Parathyroid adenoma (tissue), 2 donors: Measurements from ENCODE around the gene PAX5.

Experiments
- H2AFZ ChIP-seq: fragments of 300-600 bp; sonication (generic); one replicate; pipeline ENCODE4 v1.7.0; 2017; ENCODE audit warnings: antibody characterized with exemption, mild to moderate bottlenecking
- H3K27ac ChIP-seq: fragments of 300-600 bp; sonication (generic); one replicate; pipeline ENCODE4 v1.7.0; 2017
- H3K27me3 ChIP-seq: fragments of 300-600 bp; sonication (generic); one replicate; pipeline ENCODE4 v1.7.0; 2017; ENCODE audit warnings: low read length; ENCODE audit not compliant: control insufficient read depth, insufficient read depth
- H3K36me3 ChIP-seq: fragments of 300-600 bp; sonication (generic); one replicate; pipeline ENCODE4 v1.7.0; 2017; ENCODE audit warnings: low read length; ENCODE audit not compliant: control insufficient read depth, insufficient read depth
- H3K4me1 ChIP-seq: fragments of 300-600 bp; sonication (generic); one replicate; pipeline ENCODE4 v1.7.0; 2017; ENCODE audit warnings: control low read depth
- H3K4me2 ChIP-seq: fragments of 300-600 bp; sonication (generic); one replicate; pipeline ENCODE4 v1.7.0; 2017; ENCODE audit warnings: low read length
- H3K4me3 ChIP-seq: fragments of 300-600 bp; sonication (generic); one replicate; pipeline ENCODE4 v1.7.0; 2017; ENCODE audit warnings: low read depth, low read length
- H3K79me2 ChIP-seq: fragments of 300-600 bp; sonication (generic); one replicate; pipeline ENCODE4 v1.7.0; 2017; ENCODE audit warnings: control low read depth
- H3K9ac ChIP-seq: fragments of 300-600 bp; sonication (generic); one replicate; pipeline ENCODE4 v1.7.0; 2017; ENCODE audit warnings: mild to moderate bottlenecking
- H3K9me3 ChIP-seq: fragments of 300-600 bp; sonication (generic); one replicate; pipeline ENCODE4 v1.7.0; 2017; ENCODE audit warnings: low read length; ENCODE audit not compliant: control insufficient read depth
- TF ChIP-seq, protein P1 (sequence below): fragments of 300-600 bp; sonication (generic); IDR thresholded peaks from one replicate; pipeline ENCODE4 v1.7.0; 2017; ENCODE audit warnings: antibody characterized with exemption, mild to moderate bottlenecking
- donor health status: primary hyperparathyroidism.

The PAX5 gene

GRCh38 chr9:36803961-36804360 lies 230.1 kb downstream of the PAX5 start:
- H3K79me2 ChIP-seq: no peaks in the 10 kb centered on the region
- no peaks in the 10 kb centered on the region for H3K9me3 ChIP-seq
- no peak overlapping the region for H3K9ac ChIP-seq
- H3K4me3 ChIP-seq: no peak overlapping the region
- H3K4me2 ChIP-seq: no peak overlapping the region
- no peak overlapping the region for H2AFZ ChIP-seq
- H3K4me1 ChIP-seq: no peaks in the 10 kb centered on the region
- no peak overlapping the region for H3K27ac ChIP-seq
- H3K36me3 ChIP-seq: no peaks in the 10 kb centered on the region
- no peaks in the 10 kb centered on the region for H3K27me3 ChIP-seq
- TF ChIP-seq, protein P1, sequence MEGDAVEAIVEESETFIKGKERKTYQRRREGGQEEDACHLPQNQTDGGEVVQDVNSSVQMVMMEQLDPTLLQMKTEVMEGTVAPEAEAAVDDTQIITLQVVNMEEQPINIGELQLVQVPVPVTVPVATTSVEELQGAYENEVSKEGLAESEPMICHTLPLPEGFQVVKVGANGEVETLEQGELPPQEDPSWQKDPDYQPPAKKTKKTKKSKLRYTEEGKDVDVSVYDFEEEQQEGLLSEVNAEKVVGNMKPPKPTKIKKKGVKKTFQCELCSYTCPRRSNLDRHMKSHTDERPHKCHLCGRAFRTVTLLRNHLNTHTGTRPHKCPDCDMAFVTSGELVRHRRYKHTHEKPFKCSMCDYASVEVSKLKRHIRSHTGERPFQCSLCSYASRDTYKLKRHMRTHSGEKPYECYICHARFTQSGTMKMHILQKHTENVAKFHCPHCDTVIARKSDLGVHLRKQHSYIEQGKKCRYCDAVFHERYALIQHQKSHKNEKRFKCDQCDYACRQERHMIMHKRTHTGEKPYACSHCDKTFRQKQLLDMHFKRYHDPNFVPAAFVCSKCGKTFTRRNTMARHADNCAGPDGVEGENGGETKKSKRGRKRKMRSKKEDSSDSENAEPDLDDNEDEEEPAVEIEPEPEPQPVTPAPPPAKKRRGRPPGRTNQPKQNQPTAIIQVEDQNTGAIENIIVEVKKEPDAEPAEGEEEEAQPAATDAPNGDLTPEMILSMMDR: no peak

DNA sequence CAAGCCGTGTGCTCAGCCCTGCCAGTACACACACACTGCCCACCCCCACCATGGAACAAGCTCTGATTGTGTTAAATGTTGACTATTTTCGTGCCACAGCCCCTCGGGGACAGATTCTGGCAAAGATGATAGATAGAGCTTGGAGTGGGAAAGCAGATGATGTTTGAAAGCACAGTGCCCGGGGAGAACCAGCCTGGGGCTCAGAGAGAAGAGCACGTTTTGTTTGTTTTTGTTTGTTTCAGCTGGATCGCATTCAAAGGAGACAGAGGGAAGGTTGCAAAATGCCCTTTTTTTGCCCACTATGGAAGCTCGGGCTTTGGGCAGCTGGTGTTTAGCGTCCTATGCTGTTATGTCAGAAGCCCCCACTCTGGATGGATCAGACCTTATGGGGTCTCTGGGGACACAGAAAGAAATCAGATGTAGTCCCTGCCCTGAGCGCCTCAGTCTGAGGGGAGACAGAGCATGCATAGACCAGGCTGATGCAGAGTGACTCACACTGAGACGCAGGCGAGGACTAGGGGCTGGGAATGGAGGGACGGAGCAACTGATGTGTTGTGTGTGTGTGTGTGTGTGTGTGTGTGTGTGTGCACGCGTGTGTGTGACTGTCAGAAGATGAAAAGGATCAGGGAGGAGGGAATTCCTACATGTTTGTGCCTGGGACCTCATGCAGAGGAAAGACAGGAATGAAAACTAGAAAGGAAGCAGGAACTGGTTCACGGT lies 231.7 kb downstream of the PAX5 start:
- Histone ChIP-seq H3K4me3 (no peak overlapping the region), H3K27ac (no peak overlapping the region), H3K9ac (no peak overlapping the region), H3K4me2 (no peak overlapping the region), H2AFZ (peak overlapping the region; percentile 38), H3K79me2 (no peaks in the 10 kb centered on the region), H3K27me3 (no peaks in the 10 kb centered on the region), H3K36me3 (no peaks in the 10 kb centered on the region), H3K9me3 (no peaks in the 10 kb centered on the region), H3K4me1 (no peaks in the 10 kb centered on the region)
- TF ChIP-seq, protein P1: no peak

- H2AFZ ChIP-seq: no peak overlapping the region
- H3K9me3 ChIP-seq: no peaks in the 10 kb centered on the region
- H3K79me2 ChIP-seq: no peaks in the 10 kb centered on the region
- H3K4me1 ChIP-seq: no peaks in the 10 kb centered on the region
- H3K9ac ChIP-seq: no peak overlapping the region
- TF ChIP-seq, protein P1: no peak
- H3K36me3 ChIP-seq: no peaks in the 10 kb centered on the region
- no peak overlapping the region for H3K4me3 ChIP-seq
- no peaks in the 10 kb centered on the region for H3K27me3 ChIP-seq
- no peak overlapping the region for H3K27ac ChIP-seq
- no peak overlapping the region for H3K4me2 ChIP-seq
Observed at GRCh38 chr9:36800455-36800854, 233.6 kb downstream of the PAX5 start.

- Histone ChIP-seq H3K4me1 (no peaks in the 10 kb centered on the region), H3K27me3 (no peaks in the 10 kb centered on the region), H3K36me3 (no peaks in the 10 kb centered on the region), H3K4me3 (no peak overlapping the region), H3K27ac (no peak overlapping the region), H3K4me2 (no peak overlapping the region), H3K9me3 (no peaks in the 10 kb centered on the region), H3K79me2 (no peaks in the 10 kb centered on the region), H3K9ac (no peak overlapping the region), H2AFZ (no peak overlapping the region)
- TF ChIP-seq, protein P1: no peak
Observed at GRCh38 chr9:36798350-36799065, 235.6 kb downstream of the PAX5 start.
